DND-41 (cell line): ENCODE measurements around the gene PTPN23.

ENCODE experiments used
- ATAC-seq: fragments of 200-7000 bp; cut with Tn5 transposase; 3 replicates; pipeline ENCODE4 v1.9.1; 2021; ENCODE audit warnings: low read depth; ENCODE audit not compliant: insufficient read depth
- DNase-seq: peaks from one replicate; pipeline ENCODE4 v3.0.0-alpha.2; 2020
- H2AFZ ChIP-seq: 2 replicates; pipeline ENCODE4 v1.6.0; 2012; ENCODE audit warnings: low read depth, low read length
- H3K27ac ChIP-seq: 2 replicates; pipeline ENCODE4 v1.5.1; 2012; ENCODE audit warnings: low read length, inconsistent platforms
- H3K27me3 ChIP-seq: fragments of 200-600 bp; sonication (generic); 2 replicates; pipeline ENCODE4 v1.6.0; 2012; ENCODE audit warnings: low read length, mild to moderate bottlenecking, inconsistent platforms; ENCODE audit not compliant: insufficient read depth, poor library complexity
- H3K36me3 ChIP-seq: 2 replicates; pipeline ENCODE4 v1.5.1; 2012; ENCODE audit warnings: low read length, inconsistent platforms; ENCODE audit not compliant: insufficient read depth
- H3K4me1 ChIP-seq: 2 replicates; pipeline ENCODE4 v1.5.1; 2012; ENCODE audit warnings: mild to moderate bottlenecking, low read length; ENCODE audit not compliant: insufficient read depth
- H3K4me2 ChIP-seq: 2 replicates; pipeline ENCODE4 v1.6.0; 2012; ENCODE audit warnings: mild to moderate bottlenecking, moderate library complexity, low read length, inconsistent platforms; ENCODE audit not compliant: insufficient read depth
- H3K4me3 ChIP-seq, 2 experiments: fragments of 200-600 bp in 1 of 2; shearing (Covaris generic) in 1 of 2; 2 replicates each; pipeline ENCODE4 v1.5.1; 2012 to 2016; ENCODE audit warnings: inconsistent platforms in 2 of 2, low read length in 2 of 2, mild to moderate bottlenecking in 2 of 2, low read depth in 1 of 2, moderate library complexity in 1 of 2
- H3K79me2 ChIP-seq: 2 replicates; pipeline ENCODE4 v1.6.0; 2012; ENCODE audit warnings: low read length, inconsistent platforms; ENCODE audit not compliant: insufficient read depth
- H3K9ac ChIP-seq: 2 replicates; pipeline ENCODE4 v1.6.0; 2012; ENCODE audit warnings: low read depth, mild to moderate bottlenecking, inconsistent platforms, low read length, moderate library complexity
- H3K9me3 ChIP-seq: 2 replicates; pipeline ENCODE4 v1.5.1; 2012; ENCODE audit warnings: low read length, moderate library complexity, mild to moderate bottlenecking, inconsistent platforms; ENCODE audit not compliant: insufficient read depth, severe bottlenecking
- H4K20me1 ChIP-seq: 2 replicates; pipeline ENCODE4 v1.6.0; 2012; ENCODE audit warnings: low read length; ENCODE audit not compliant: insufficient read depth
- CTCF ChIP-seq: IDR thresholded peaks from 2 replicates; pipeline ENCODE4 v1.5.1; 2012; ENCODE audit warnings: borderline replicate concordance, low read length, moderate library complexity, mild to moderate bottlenecking; ENCODE audit not compliant: poor library complexity, severe bottlenecking; ENCODE audit errors: extremely low read depth
- EZH2 ChIP-seq: IDR thresholded peaks from 3 replicates; pipeline ENCODE4 v1.6.1; 2012; ENCODE audit warnings: borderline replicate concordance, low read depth, mild to moderate bottlenecking, moderate library complexity, low read length, inconsistent platforms; ENCODE audit not compliant: severe bottlenecking

PTPN23 gene

GRCh38 chr3:47441796-47442551, 61.2 kb downstream of the PTPN23 start:
- H4K20me1 ChIP-seq, result peaks cover 30% of the 10 kb centered on the region
- H2AFZ ChIP-seq, result no peak overlapping the region
- H3K9me3 ChIP-seq, result no peaks in the 10 kb centered on the region
- no peak overlapping the region for H3K4me2 ChIP-seq
- H3K79me2 ChIP-seq, result peaks cover 78% of the 10 kb centered on the region
- no peak for TF ChIP-seq EZH2
- TF ChIP-seq CTCF, result no peak
- H3K4me1 ChIP-seq, result no peaks in the 10 kb centered on the region
- no peak for ATAC-seq
- no peaks in the 10 kb centered on the region for H3K27me3 ChIP-seq
- no peak overlapping the region for H3K4me3 ChIP-seq
- H3K9ac ChIP-seq, result no peak overlapping the region
- DNase-seq, result no peak
- peaks cover 54% of the 10 kb centered on the region for H3K36me3 ChIP-seq
- no peak overlapping the region for H3K27ac ChIP-seq

- H3K9ac ChIP-seq, result no peak overlapping the region
- no peak overlapping the region for H3K27ac ChIP-seq
- peaks cover 91% of the 10 kb centered on the region for H3K79me2 ChIP-seq
- H3K4me1 ChIP-seq, result no peaks in the 10 kb centered on the region
- no peak overlapping the region for H3K4me3 ChIP-seq
- no peak overlapping the region for H3K4me2 ChIP-seq
- peaks cover 33% of the 10 kb centered on the region for H4K20me1 ChIP-seq
- no peak for ATAC-seq
- DNase-seq, result no peak
- H3K27me3 ChIP-seq, result no peaks in the 10 kb centered on the region
- TF ChIP-seq CTCF (no peak), EZH2 (no peak)
- no peaks in the 10 kb centered on the region for H3K9me3 ChIP-seq
- H3K36me3 ChIP-seq, result peaks cover 42% of the 10 kb centered on the region
- no peak overlapping the region for H2AFZ ChIP-seq
Observed at GRCh38 chr3:47443611-47443995, 62.8 kb downstream of the PTPN23 start.

GRCh38 chr3:47444103-47444502, 63.3 kb downstream of the PTPN23 start:
- Histone ChIP-seq H3K27me3 (no peaks in the 10 kb centered on the region), H3K27ac (no peak overlapping the region), H2AFZ (no peak overlapping the region), H3K79me2 (peaks cover 93% of the 10 kb centered on the region), H3K36me3 (peaks cover 37% of the 10 kb centered on the region), H3K9me3 (no peaks in the 10 kb centered on the region), H3K4me1 (no peaks in the 10 kb centered on the region), H3K4me3 (no peak overlapping the region), H3K9ac (no peak overlapping the region), H3K4me2 (no peak overlapping the region), H4K20me1 (peaks cover 36% of the 10 kb centered on the region)
- ATAC-seq, result no peak
- DNase-seq, result no peak
- TF ChIP-seq CTCF (no peak), EZH2 (no peak)
